Right atrium auricular region (tissue), 2 donors: ENCODE results near the gene BLID. TPM values are rescaled to one million over a fixed set of nuclear protein-coding genes. Genes with fewer than 3 reads are reported as not detected.

Source experiments
- DNase-seq: peaks from one replicate; pipeline ENCODE4 v3.0.0-alpha.2; 2019; ENCODE audit warnings: low spot score
- H3K27ac ChIP-seq, 2 donors: fragments of 200-600 bp; sonication (generic); 1 replicate in 1 of 2; 2 replicates in 1 of 2; pipeline ENCODE4 v1.5.1; 2016 to 2019
- H3K27me3 ChIP-seq, 2 donors: fragments of 200-600 bp; sonication (generic); one replicate each; pipeline versions ENCODE4 v1.5.1 to v1.6.0; 2017 to 2019
- H3K36me3 ChIP-seq: fragments of 200-600 bp; sonication (generic); one replicate; pipeline ENCODE4 v1.5.1; 2016
- H3K4me1 ChIP-seq, 2 donors: fragments of 200-600 bp; sonication (generic); one replicate each; pipeline versions ENCODE4 v1.5.1 to v1.6.0; 2017 to 2019
- H3K4me3 ChIP-seq, 2 donors: fragments of 200-600 bp; sonication (generic); 1 replicate in 1 of 2; 2 replicates in 1 of 2; pipeline ENCODE4 v1.5.1; 2017 to 2019; ENCODE audit warnings: mild to moderate bottlenecking in 1 of 2, moderate library complexity in 1 of 2
- H3K9me3 ChIP-seq, 2 donors: fragments of 200-600 bp; sonication (generic); one replicate each; pipeline ENCODE4 v1.5.1; 2019
- total RNA-seq, 2 donors: library from RNA; depleted of rRNA; stranded (reverse); fragments of >200 nt; gene quantifications; one replicate each; pipeline ENCODE4 v1.1.0, GENCODE V29; 2016
- TF ChIP-seq, protein P1 (sequence below), 2 donors: fragments of 200-600 bp; sonication (generic); IDR thresholded peaks; one replicate each; pipeline ENCODE4 v1.5.1; 2019; ENCODE audit warnings: antibody characterized with exemption in 2 of 2

Gene BLID
- total RNA-seq, 2 donors from 2014 or later, result 1.1 to 1.2 TPM

DNA sequence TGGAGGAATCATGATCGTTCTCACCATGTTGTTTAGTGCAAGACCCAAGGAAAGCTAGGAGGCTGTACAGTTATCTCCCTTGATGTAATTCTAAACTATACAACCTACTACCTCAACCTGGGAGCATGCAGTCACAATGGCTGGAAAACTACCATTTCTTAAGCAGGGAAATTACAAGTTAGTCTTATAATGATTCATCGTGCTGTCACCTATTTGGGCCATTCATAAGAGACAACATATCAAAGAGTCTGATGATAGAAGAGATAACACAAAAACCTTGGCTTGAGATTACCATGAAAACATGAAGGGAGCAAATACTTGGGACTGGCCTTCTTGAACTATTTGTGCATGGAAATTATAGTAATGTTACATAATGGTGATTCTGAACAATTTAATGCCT is 30.5 kb upstream of the BLID start:
- DNase-seq, result no peak
- Histone ChIP-seq H3K36me3 (no peaks in the 10 kb centered on the region), H3K4me1 (peaks cover 0 to 5% of the 10 kb centered on the region in 2 donors), H3K9me3 (no peaks in the 10 kb centered on the region), H3K27me3 (no peaks in the 10 kb centered on the region), H3K27ac (no peak overlapping the region), H3K4me3 (no peak overlapping the region)
- TF ChIP-seq, protein P1, sequence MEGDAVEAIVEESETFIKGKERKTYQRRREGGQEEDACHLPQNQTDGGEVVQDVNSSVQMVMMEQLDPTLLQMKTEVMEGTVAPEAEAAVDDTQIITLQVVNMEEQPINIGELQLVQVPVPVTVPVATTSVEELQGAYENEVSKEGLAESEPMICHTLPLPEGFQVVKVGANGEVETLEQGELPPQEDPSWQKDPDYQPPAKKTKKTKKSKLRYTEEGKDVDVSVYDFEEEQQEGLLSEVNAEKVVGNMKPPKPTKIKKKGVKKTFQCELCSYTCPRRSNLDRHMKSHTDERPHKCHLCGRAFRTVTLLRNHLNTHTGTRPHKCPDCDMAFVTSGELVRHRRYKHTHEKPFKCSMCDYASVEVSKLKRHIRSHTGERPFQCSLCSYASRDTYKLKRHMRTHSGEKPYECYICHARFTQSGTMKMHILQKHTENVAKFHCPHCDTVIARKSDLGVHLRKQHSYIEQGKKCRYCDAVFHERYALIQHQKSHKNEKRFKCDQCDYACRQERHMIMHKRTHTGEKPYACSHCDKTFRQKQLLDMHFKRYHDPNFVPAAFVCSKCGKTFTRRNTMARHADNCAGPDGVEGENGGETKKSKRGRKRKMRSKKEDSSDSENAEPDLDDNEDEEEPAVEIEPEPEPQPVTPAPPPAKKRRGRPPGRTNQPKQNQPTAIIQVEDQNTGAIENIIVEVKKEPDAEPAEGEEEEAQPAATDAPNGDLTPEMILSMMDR (IDR thresholded peaks at IDR 0.05), result no peak

DNA sequence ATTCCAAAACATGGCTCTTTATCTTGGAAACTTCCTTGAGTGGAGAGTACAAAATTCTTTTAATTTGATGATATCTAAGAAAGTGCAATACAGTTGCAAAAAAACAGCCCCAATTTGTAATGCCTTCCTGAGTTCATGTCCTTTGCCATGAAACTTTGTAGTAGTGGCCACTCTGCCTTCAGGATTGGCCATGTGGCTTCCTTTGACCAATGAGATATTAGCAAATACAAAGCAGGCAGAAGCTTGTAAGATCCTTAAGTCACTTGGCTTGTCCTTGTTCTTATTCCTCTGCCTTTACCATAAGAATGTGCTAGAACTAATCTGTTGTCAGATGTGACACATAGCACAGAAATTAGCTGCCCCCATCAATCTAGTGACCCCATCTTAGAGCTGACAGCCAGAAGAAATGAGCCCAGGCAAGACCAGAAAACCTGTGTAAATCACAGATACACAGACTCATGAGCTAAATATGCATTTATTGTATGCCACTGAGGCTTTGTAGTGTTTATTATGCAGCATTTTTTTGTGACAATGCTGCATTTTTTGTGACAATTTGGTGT is 29.8 kb upstream of the BLID start:
- no peaks in the 10 kb centered on the region for H3K36me3 ChIP-seq
- no peaks in the 10 kb centered on the region for H3K9me3 ChIP-seq
- TF ChIP-seq, protein P1 (IDR thresholded peaks at IDR 0.05), result no peak
- H3K4me3 ChIP-seq, result no peak overlapping the region
- H3K4me1 ChIP-seq, result peaks cover 0 to 4% of the 10 kb centered on the region in 2 donors
- DNase-seq, result no peak
- no peak overlapping the region for H3K27ac ChIP-seq
- H3K27me3 ChIP-seq, result no peaks in the 10 kb centered on the region

DNA sequence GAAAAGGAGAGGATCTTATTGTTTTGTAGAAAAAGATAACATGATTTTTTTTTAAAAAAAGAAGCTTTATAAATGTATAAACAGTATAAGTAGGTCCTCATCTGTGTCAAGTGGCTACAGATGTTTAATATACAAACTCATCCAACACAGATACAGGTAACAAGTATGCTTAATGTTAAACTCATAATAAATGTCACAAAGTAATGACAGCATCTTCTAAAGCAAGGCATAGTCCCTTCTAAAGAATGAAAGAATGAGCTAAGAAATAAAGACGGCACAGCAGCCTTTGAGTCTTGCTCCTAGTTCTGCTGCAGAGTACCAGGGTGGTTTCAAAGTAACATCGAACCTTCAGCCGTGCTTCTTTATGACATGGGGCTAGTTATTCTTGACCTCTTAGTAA is 28.7 kb upstream of the BLID start:
- no peaks in the 10 kb centered on the region for H3K27me3 ChIP-seq
- DNase-seq, result no peak
- H3K9me3 ChIP-seq, result no peaks in the 10 kb centered on the region
- H3K4me3 ChIP-seq, result no peak overlapping the region
- TF ChIP-seq, protein P1 (IDR thresholded peaks at IDR 0.05), result no peak
- H3K4me1 ChIP-seq, result no peaks in the 10 kb centered on the region
- H3K27ac ChIP-seq, result no peak overlapping the region
- H3K36me3 ChIP-seq, result no peaks in the 10 kb centered on the region

DNA sequence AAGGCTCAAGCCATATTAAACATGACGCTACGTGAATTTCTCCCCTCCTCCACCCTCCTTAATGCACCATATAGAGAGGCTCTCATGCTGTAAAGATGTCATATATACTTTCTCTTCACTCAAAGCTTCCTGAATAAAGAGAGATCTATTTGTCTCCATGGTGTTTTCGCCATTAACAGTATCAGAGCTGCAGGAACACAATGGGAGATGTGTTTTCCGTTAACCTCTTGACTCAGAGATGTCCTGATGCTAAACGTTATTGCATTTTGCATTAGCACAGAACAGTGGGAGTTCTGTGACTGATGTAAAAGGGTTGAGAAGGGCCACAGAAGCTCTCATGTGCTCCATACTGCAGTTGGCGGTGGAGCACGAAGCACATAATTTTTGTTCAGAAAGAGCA is 25.7 kb upstream of the BLID start:
- no peak for DNase-seq
- no peak overlapping the region for H3K4me3 ChIP-seq
- no peak overlapping the region for H3K27ac ChIP-seq
- TF ChIP-seq, protein P1 (IDR thresholded peaks at IDR 0.05), result no peak
- no peaks in the 10 kb centered on the region for H3K36me3 ChIP-seq
- H3K27me3 ChIP-seq, result no peaks in the 10 kb centered on the region
- H3K4me1 ChIP-seq, result peaks cover 0 to 7% of the 10 kb centered on the region in 2 donors
- no peaks in the 10 kb centered on the region for H3K9me3 ChIP-seq

DNA sequence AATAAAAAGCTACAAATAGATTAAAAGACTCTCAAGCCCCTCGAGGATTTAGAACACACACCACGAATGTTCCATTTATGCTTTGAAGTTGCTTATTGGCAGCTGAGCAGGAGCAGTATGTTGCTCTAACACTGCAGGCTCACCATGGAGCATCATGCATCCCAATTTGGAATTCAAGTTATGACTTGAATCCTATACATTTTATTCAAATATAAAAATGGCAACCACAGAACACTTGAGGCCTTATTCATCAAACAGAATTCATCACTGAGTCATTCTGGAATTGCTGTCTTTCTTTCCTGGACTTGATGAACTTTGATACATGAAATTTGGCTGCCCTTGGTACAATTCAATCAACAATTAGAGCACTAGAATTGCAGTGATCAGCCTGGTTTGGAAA is 24.5 kb upstream of the BLID start:
- no peak overlapping the region for H3K4me3 ChIP-seq
- H3K9me3 ChIP-seq, result no peaks in the 10 kb centered on the region
- H3K27me3 ChIP-seq, result no peaks in the 10 kb centered on the region
- H3K4me1 ChIP-seq, result peaks cover 0 to 12% of the 10 kb centered on the region in 2 donors
- DNase-seq, result no peak
- no peak overlapping the region for H3K27ac ChIP-seq
- TF ChIP-seq, protein P1 (IDR thresholded peaks at IDR 0.05), result no peak
- H3K36me3 ChIP-seq, result no peaks in the 10 kb centered on the region

DNA sequence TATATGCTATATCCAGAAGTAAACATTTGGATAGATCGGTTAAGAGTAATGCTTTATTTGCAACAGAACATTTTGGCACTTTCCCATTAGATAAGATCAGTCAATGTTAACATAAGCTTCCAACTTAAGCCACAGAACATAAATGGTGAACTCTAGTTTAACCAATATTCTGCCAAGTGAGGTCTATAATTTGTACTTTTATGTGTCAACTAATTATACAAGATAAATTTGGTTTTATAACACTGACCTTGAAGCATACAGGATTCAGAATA is 23.5 kb upstream of the BLID start:
- TF ChIP-seq, protein P1 (IDR thresholded peaks at IDR 0.05), result no peak
- Histone ChIP-seq H3K4me1 (peaks cover 0 to 12% of the 10 kb centered on the region in 2 donors), H3K36me3 (no peaks in the 10 kb centered on the region), H3K9me3 (no peaks in the 10 kb centered on the region), H3K27me3 (no peaks in the 10 kb centered on the region), H3K27ac (no peak overlapping the region), H3K4me3 (no peak overlapping the region)
- no peak for DNase-seq
